HG02884 (cell line): ENCODE measurements around the gene CRLF1.
"Not testable (repeated sequence)": the region's sequence is repeated elsewhere in the genome, so short reads cannot be mapped to it uniquely, and the experiment has no call there.

Source experiments
- ATAC-seq: cut with Tn5 transposase; IDR thresholded peaks from one replicate; pipeline ENCODE4 v1.9.1; 2021; ENCODE audit warnings: mild to moderate bottlenecking, moderate library complexity; ENCODE audit not compliant: unreplicated experiment

CRLF1 gene

GRCh38 chr19:18609717-18610051 lies 3.1 kb upstream of the CRLF1 start:
- ATAC-seq, result no peak

GRCh38 chr19:18608805-18609716 lies 2.5 kb upstream of the CRLF1 start:
- ATAC-seq, result no peak

GRCh38 chr19:18608102-18608804 lies 1.7 kb upstream of the CRLF1 start:
- no peak for ATAC-seq

GRCh38 chr19:18607226-18608101 lies 865 bp upstream of the CRLF1 start:
- no peak for ATAC-seq

GRCh38 chr19:18605546-18606280 lies 886 bp downstream of the CRLF1 start:
- no peak for ATAC-seq

- ATAC-seq, result no peak
These were observed 1.4 kb downstream of the CRLF1 start for GRCh38 chr19:18605196-18605545.

- no peak for ATAC-seq
These were observed 1.8 kb downstream of the CRLF1 start for GRCh38 chr19:18604820-18605159.

- ATAC-seq, result no peak
These were observed 2.4 kb downstream of the CRLF1 start for GRCh38 chr19:18603958-18604819.

GRCh38 chr19:18603255-18603957 lies 3.2 kb downstream of the CRLF1 start:
- ATAC-seq, result no peak

GRCh38 chr19:18601875-18602274 lies 4.7 kb downstream of the CRLF1 start:
- ATAC-seq, result no peak

GRCh38 chr19:18600692-18601397 lies 5.8 kb downstream of the CRLF1 start:
- ATAC-seq, result not testable (repeated sequence)

- no peak for ATAC-seq
These were observed 7.1 kb downstream of the CRLF1 start for GRCh38 chr19:18599485-18599884.

GRCh38 chr19:18597809-18598660 lies 8.6 kb downstream of the CRLF1 start:
- no peak for ATAC-seq

GRCh38 chr19:18596752-18597157 lies 9.8 kb downstream of the CRLF1 start:
- ATAC-seq, result no peak

GRCh38 chr19:18595475-18595874 lies 11.1 kb downstream of the CRLF1 start:
- ATAC-seq, result no peak

GRCh38 chr19:18594824-18595373 lies 11.7 kb downstream of the CRLF1 start:
- ATAC-seq, result no peak

GRCh38 chr19:18594096-18594823 lies 12.3 kb downstream of the CRLF1 start:
- peak; percentile 48 for ATAC-seq
